NCI-H1694 treated with DMSO at 0.1 percent for 48 hours (cell line): Measurements from ENCODE around the gene CCDC6.

Experiments
- DNase-seq: peaks from one replicate; lab custom pipeline; 2025; lab: John Stamatoyannopoulos, UW

CCDC6 gene

DNA sequence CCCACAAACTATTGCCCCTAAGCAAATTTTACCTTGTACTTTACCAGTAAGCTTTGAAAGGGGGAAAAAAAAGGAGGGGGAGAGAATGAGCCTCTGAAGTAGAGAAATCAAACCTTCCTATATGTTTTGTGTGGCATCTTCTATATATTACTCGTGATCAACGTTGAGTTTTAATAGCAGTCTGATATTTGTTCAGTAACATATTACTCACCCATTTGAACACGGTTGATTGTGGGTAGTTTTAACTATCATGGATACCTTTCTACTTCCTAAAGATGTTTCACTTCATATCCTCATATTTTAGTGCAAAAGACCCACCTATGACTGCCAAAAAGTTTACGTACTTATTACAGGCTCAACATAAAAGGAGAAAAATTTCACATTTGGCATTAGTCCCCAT is 54.5 kb downstream of the CCDC6 start:
- DNase-seq = no peak

- DNase-seq = no peak
Observed at GRCh38 chr10:59847888-59848287, 58.5 kb downstream of the CCDC6 start.

DNA sequence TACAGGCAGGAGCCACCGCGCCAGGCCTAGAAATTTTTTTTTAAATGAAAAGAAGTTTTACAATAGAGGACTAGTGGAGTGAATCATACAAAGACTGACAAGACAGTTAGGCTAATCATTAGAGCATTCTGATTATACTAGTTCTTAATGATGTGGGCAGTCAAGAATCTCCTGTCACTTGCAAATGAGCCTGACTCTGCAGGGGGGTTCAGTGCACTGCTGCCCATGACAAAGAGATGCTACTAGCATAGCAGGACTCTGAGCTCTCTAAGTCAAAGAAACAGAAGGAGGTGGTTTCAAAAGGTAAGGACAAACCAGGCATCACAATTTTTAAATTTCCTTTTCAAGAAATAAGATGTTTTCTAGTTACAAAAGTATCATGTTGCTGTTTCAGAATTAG is 59.0 kb downstream of the CCDC6 start:
- no peak for DNase-seq

- DNase-seq = no peak
Observed at GRCh38 chr10:59844436-59844835, 61.9 kb downstream of the CCDC6 start.

DNA sequence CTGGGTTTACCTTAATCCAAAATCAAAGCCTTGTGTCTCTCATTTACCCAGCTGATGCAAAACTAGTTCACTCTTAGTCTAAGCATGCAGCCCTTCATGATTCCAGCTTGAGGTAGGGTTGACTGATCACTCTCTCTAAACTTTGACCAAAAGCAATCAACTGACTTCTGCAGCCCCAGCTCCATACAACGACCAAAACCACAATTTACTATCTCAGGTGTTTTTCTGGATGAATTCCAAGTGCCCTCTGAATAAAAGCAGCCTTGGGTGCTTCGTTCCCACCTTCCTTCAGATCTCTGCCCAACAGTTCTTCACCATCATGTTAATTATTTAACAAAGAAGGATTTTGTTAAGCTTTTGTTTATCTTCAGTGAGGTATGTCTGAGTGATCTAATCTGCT is 62.6 kb downstream of the CCDC6 start:
- no peak for DNase-seq

- DNase-seq = no peak
Observed at GRCh38 chr10:59839576-59839975, 66.8 kb downstream of the CCDC6 start.

GRCh38 chr10:59838085-59838789 is 68.1 kb downstream of the CCDC6 start:
- no peak for DNase-seq

GRCh38 chr10:59833810-59834209 is 72.5 kb downstream of the CCDC6 start:
- no peak for DNase-seq

- DNase-seq = no peak
Observed at GRCh38 chr10:59832506-59832905, 73.8 kb downstream of the CCDC6 start.

DNA sequence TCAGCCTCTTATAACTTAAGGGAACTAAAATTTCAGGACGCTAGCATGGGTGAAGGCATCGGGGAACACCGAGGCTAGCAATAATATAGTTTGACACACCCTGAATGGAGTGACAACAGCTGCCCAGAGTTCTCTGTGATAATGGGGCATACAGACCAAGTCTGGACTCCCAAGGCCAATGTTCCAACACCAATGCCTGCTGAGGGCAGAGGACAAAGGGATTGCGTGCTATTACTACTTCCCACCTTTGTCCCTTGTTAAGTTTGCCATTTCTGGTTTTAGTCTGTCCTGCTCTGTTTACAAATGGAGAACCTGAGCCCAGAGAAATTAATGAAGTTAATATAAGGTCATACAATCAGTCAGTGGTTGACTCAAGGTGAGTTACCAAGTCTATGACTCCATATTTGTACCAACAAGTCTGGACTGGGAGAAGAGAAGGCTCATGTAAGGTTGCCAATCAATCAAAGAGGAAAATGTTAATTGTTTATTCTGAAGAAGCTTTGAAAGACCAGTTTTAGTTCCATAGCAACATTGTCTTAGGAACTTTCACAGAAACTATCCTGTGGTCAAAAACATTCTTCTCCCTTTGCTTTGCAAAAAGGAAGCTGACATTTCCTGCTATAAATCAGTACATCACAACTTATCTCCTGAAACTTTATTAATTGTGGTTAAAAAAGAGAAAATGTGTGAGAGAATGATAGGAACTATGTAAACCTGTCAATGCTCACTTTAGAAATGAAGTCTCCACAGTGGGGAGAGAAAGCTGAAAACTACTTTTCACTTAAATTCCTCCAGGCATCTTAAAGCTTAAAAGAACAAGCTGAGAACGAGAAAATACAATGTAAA is 74.5 kb downstream of the CCDC6 start:
- DNase-seq = no peak

DNA sequence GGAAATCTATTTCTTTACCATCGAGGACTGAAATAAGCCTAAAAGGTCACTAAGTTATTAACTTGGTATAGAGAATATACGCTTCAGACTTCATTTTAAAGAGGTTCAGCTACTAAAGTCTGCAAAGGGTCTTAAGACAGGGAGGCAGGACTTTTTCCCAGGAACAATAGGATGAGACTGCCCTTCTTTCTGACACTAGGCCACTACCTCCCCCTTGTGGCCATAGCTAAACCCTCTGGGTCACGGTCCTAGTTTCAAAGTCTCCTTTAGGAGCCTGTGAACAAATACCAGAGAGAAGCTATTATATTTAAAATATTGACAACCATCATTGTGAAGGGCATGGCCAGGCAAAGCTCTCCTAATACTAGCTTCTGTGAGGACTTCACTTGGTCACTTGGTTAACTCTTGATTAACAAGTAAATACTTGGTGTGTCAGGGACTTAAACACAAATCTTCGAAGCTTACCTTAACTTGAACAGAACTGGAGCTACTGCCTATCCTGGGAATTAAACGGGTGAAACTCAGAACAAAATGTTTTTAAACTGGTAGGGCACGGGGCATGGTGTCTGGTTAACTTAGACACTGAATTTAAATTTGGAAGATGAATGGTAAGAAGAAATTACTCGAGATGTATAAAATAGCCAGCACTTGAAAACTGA is 75.6 kb downstream of the CCDC6 start:
- peak; percentile 41 for DNase-seq

DNA sequence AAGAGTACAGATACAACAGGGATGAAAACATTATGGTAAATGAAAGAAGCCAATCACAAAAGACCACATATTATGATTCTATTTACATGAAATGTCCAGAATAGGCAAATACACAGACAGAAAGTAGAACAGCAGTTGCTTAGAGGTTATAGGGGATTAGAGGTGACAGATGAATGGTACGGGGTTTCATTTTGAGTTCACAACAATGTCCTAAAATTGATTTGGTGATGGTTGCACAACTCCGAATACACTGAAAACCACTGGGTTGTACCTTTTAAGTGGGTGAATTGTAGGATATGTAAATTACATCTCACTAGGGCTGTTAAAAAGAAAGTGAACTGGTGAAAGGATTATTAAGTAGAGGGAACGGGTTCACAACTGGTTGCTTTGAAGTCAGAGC is 76.8 kb downstream of the CCDC6 start:
- no peak for DNase-seq

DNA sequence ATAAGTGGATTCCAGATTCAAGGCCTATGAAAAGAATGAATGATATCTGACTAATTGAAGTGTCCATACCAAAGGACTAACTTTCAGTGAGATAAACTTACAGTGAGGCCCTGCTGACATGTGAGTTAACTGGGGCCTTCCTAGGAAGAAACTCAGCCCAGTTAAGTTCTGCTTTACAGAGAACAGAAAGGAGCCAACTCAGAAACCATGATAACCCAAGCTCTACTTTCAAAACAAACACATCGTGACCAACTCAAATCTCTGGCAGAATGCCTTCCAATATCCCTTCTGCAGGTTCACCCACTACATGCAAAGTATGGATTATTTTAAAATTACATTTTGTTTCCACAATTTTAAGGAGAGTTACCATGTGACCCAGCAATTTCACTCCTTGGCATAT is 77.3 kb downstream of the CCDC6 start:
- DNase-seq = no peak

GRCh38 chr10:59825932-59826331 is 80.4 kb downstream of the CCDC6 start:
- DNase-seq = no peak

DNA sequence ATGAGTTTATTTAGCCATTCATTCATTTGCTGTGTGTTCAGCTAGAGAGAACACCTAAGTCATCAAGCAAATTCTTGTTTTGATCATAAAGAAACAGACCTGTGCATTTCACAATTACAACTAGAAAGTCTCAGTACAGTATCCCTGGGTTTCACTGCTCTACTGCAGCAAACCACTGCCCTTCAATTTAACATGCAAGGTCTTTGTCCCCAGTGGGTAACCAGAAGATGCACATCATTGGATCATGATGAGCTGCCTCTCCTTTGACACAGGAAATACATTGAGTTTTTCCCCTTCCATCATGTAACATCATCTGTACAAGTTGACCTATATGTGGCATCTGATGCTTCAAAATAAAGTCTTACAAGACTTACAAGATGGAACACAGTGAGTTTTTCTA is 82.6 kb downstream of the CCDC6 start:
- no peak for DNase-seq

- no peak for DNase-seq
Observed at GRCh38 chr10:59823111-59823510, 83.2 kb downstream of the CCDC6 start.

- DNase-seq = no peak
Observed at GRCh38 chr10:59820471-59820870, 85.9 kb downstream of the CCDC6 start.

DNA sequence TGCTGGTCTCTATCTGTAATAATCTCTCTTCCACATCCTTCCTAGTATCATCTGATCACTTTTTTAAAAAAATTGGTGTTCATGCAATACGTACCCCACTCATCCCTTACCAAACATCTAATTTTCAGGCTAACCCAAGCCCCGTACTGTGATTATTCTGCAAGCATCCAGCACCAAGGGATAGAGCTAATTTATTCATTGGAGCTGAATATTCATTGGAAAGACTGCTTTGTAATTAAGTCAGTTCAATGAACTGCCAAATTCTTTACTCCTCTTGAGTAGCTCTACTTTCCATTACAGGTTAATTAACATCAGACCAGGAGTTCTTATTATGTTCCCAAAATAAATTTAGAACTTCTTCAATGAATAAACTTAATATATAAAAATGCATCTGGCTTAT is 86.7 kb downstream of the CCDC6 start:
- no peak for DNase-seq

DNA sequence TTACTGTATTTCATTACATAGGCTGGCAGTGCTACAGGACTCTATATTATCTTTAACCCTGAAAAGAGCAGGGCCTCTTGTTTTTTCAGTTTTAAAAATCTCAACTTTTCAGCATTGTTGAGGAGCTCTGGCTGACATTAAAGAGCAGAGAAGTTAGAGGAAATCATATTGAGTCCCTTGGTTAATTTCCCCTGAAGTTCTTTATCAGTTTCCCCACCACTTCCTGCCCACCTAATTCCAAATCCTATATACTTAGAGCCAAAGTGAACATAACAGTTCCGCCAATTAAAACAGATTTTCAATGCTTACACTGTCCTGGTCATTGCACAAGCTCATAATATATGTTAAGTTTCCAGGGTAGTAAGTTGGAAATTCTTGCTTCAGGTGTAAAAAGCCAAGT is 87.1 kb downstream of the CCDC6 start:
- no peak for DNase-seq

- DNase-seq = no peak
Observed at GRCh38 chr10:59817773-59818172, 88.6 kb downstream of the CCDC6 start.

GRCh38 chr10:59814878-59815277 is 91.5 kb downstream of the CCDC6 start:
- DNase-seq = no peak

GRCh38 chr10:59812519-59813122 is 93.7 kb downstream of the CCDC6 start:
- DNase-seq = no peak

DNA sequence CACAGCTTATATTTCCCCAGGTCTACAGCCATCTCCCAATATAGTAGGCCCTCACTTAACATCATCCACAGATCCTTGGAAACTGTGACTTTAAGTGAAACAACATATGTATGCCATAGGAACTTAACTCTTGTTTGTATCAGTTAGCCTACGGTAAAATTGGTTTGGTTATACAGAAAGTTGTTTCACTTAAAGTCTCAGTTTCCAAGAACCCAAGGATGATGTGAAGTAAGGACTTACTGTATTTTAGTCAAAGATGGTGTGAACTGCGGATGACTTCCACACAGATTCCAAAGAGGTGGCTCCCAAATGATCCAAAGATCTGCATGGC is 96.7 kb downstream of the CCDC6 start:
- DNase-seq = no peak
